GM19467 (cell line): ENCODE measurements around the gene MESD.

Experiments
- ATAC-seq: cut with Tn5 transposase; IDR thresholded peaks from one replicate; pipeline ENCODE4 v1.9.1; 2021; ENCODE audit warnings: mild to moderate bottlenecking, moderate library complexity; ENCODE audit not compliant: unreplicated experiment

Gene MESD

GRCh38 chr15:81015621-81016488, 26.2 kb upstream of the MESD start:
- ATAC-seq: no peak

GRCh38 chr15:81014446-81015093, 25.0 kb upstream of the MESD start:
- ATAC-seq: no peak

- no peak for ATAC-seq
Observed at GRCh38 chr15:81013396-81013929, 23.8 kb upstream of the MESD start.

GRCh38 chr15:81012588-81012987, 23.0 kb upstream of the MESD start:
- no peak for ATAC-seq

- no peak for ATAC-seq
Observed at GRCh38 chr15:81011593-81011992, 22.0 kb upstream of the MESD start.

- ATAC-seq: no peak
Observed at GRCh38 chr15:81010086-81010485, 20.5 kb upstream of the MESD start.

- no peak for ATAC-seq
Observed at GRCh38 chr15:81008312-81008711, 18.7 kb upstream of the MESD start.

- ATAC-seq: no peak
Observed at GRCh38 chr15:81007428-81008064, 17.9 kb upstream of the MESD start.

- no peak for ATAC-seq
Observed at GRCh38 chr15:81006124-81006523, 16.5 kb upstream of the MESD start.

- no peak for ATAC-seq
Observed at GRCh38 chr15:81003097-81003350, 13.4 kb upstream of the MESD start.

- ATAC-seq: no peak
Observed at GRCh38 chr15:81002331-81003096, 12.9 kb upstream of the MESD start.

GRCh38 chr15:81002009-81002330, 12.4 kb upstream of the MESD start:
- ATAC-seq: no peak

- peak; percentile 28 for ATAC-seq
Observed at GRCh38 chr15:81001152-81002008, 11.8 kb upstream of the MESD start.

- peak; percentile 58 for ATAC-seq
Observed at GRCh38 chr15:81000624-81001151, 11.1 kb upstream of the MESD start, which contains the start of gene TLNRD1. TLNRD1 (plus strand) TSS chr15:81000923; CDS start chr15:81002272, 1,349 bp downstream.

GRCh38 chr15:81000144-81000623, 10.6 kb upstream of the MESD start:
- no peak for ATAC-seq

- ATAC-seq: peak; percentile 33
Observed at GRCh38 chr15:80999623-81000036, 10.0 kb upstream of the MESD start.

GRCh38 chr15:80998251-80998650, 8.6 kb upstream of the MESD start:
- ATAC-seq: no peak

GRCh38 chr15:80997692-80998091, 8.1 kb upstream of the MESD start:
- no peak for ATAC-seq

- no peak for ATAC-seq
Observed at GRCh38 chr15:80996247-80996646, 6.6 kb upstream of the MESD start.

GRCh38 chr15:80992441-80992840, 2.8 kb upstream of the MESD start:
- ATAC-seq: no peak
